B cell (primary cell): ENCODE results near the gene MON2. TPM values are rescaled to one million over a fixed set of nuclear protein-coding genes. Genes with fewer than 3 reads are reported as not detected.
"Not testable (repeated sequence)": the region's sequence is repeated elsewhere in the genome, so short reads cannot be mapped to it uniquely, and the experiment has no call there.

Experiments
- ATAC-seq: fragments of 200-7000 bp; cut with Tn5 transposase; one replicate; pipeline ENCODE4 v1.10.0; 2021; ENCODE audit warnings: low read depth, mild to moderate bottlenecking, moderate number of reproducible peaks, moderate library complexity
- CTCF ChIA-PET: fragments of 350-600 bp; sonication (Branson Sonifier 250); formaldehyde crosslinking; loops from one replicate; lab custom pipeline; 2021; ENCODE audit warnings: antibody characterized with exemption, inconsistent platforms; lab: Charles Lee
- POLR2A ChIA-PET: fragments of 350-600 bp; sonication (Branson Sonifier 250); formaldehyde crosslinking; loops from one replicate; lab custom pipeline; 2021; ENCODE audit warnings: antibody characterized with exemption; lab: Charles Lee
- DNase-seq: peaks from one replicate; pipeline ENCODE4 v3.0.0; 2013
- H2AFZ ChIP-seq: 2 replicates; pipeline ENCODE4 v1.6.1; 2012; ENCODE audit warnings: mild to moderate bottlenecking, low read depth, low read length; ENCODE audit not compliant: insufficient read depth, poor library complexity, severe bottlenecking
- H3K27ac ChIP-seq, 2 donors: 1 replicate in 1 of 2; 2 replicates in 1 of 2; pipeline ENCODE4 v1.5.1; 2012 to 2013; ENCODE audit warnings: low read length in 2 of 2, mild to moderate bottlenecking in 2 of 2, moderate library complexity in 1 of 2
- H3K27me3 ChIP-seq, 4 experiments: fragments of 200-600 bp in 1 of 4; sonication (generic) in 1 of 4; replicated peaks in 1 of 4; 1 replicate in 2 of 4; 2 replicates in 2 of 4; pipeline versions ENCODE4 v1.6.1 to v1.7.0; 2013 to 2016; ENCODE audit warnings: low read length in 3 of 4, mild to moderate bottlenecking in 2 of 4, mixed read lengths in 1 of 4, moderate library complexity in 1 of 4; ENCODE audit not compliant: insufficient read depth in 4 of 4, control insufficient read depth in 3 of 4; ENCODE audit errors: control extremely low read depth in 1 of 4
- H3K36me3 ChIP-seq, 2 experiments: replicated peaks in 1 of 2; 1 replicate in 1 of 2; 2 replicates in 1 of 2; pipeline versions ENCODE4 v1.6.1 to v1.7.1; 2013; ENCODE audit warnings: low read length in 1 of 2; ENCODE audit not compliant: insufficient read depth in 2 of 2, control insufficient read depth in 1 of 2; ENCODE audit errors: control extremely low read depth in 1 of 2, extremely low read depth in 1 of 2
- H3K4me1 ChIP-seq, 2 donors: fragments of 200-600 bp in 1 of 2; sonication (generic) in 1 of 2; 1 replicate in 1 of 2; 2 replicates in 1 of 2; pipeline versions ENCODE4 v1.5.1 to v1.6.1; 2013 to 2017; ENCODE audit warnings: low read length in 2 of 2; ENCODE audit not compliant: control insufficient read depth in 2 of 2, insufficient read depth in 2 of 2
- H3K4me2 ChIP-seq: replicated peaks from 2 replicates; pipeline ENCODE3; 2012; ENCODE audit warnings: mild to moderate bottlenecking, low read depth, low read length; ENCODE audit not compliant: poor library complexity, severe bottlenecking
- H3K4me3 ChIP-seq, 5 experiments: fragments of 200-600 bp in 1 of 5; sonication (generic) in 1 of 5; 1 replicate in 3 of 5; 2 replicates in 2 of 5; pipeline versions ENCODE4 v1.5.1 to v1.7.0; 2011 to 2016; ENCODE audit warnings: low read length in 4 of 5, mild to moderate bottlenecking in 4 of 5, low read depth in 2 of 5, control low read depth in 1 of 5, moderate library complexity in 1 of 5; ENCODE audit not compliant: insufficient read depth in 1 of 5; ENCODE audit errors: control extremely low read depth in 1 of 5, extremely low read depth in 1 of 5
- H3K79me2 ChIP-seq: fragments of 200-600 bp; sonication (generic); one replicate; pipeline ENCODE4 v1.6.0; 2016; ENCODE audit warnings: low read length; ENCODE audit not compliant: control insufficient read depth, insufficient read depth
- H3K9ac ChIP-seq: fragments of 200-600 bp; sonication (generic); 2 replicates; pipeline ENCODE4 v1.6.1; 2017; ENCODE audit warnings: mild to moderate bottlenecking, low read length, moderate library complexity
- H3K9me3 ChIP-seq, 3 donors: one replicate each; pipeline versions ENCODE4 v1.6.1 to v1.7.1; 2013; ENCODE audit warnings: low read length in 2 of 3; ENCODE audit not compliant: control insufficient read depth in 2 of 3, insufficient read depth in 1 of 3; ENCODE audit errors: control extremely low read depth in 1 of 3
- H4K20me1 ChIP-seq: 2 replicates; pipeline ENCODE4 v1.6.0; 2012; ENCODE audit warnings: mild to moderate bottlenecking, low read length; ENCODE audit not compliant: insufficient read depth, control insufficient read depth, poor library complexity, severe bottlenecking
- H3K27ac Mint-ChIP-seq: one replicate; pipeline ENCODE4 v1.8.0; 2021; ENCODE audit warnings: mixed read lengths
- H3K27me3 Mint-ChIP-seq: one replicate; pipeline ENCODE4 v1.8.0; 2021; ENCODE audit warnings: mixed read lengths
- H3K4me1 Mint-ChIP-seq: one replicate; pipeline ENCODE4 v1.8.0; 2021; ENCODE audit warnings: mixed read lengths
- H3K4me3 Mint-ChIP-seq: one replicate; pipeline ENCODE4 v1.8.0; 2021; ENCODE audit warnings: mixed read lengths
- H3K9me3 Mint-ChIP-seq: one replicate; pipeline ENCODE4 v1.8.0; 2022; ENCODE audit warnings: mixed read lengths; ENCODE audit not compliant: insufficient read depth
- EZH2 ChIP-seq: IDR thresholded peaks from 2 replicates; pipeline ENCODE4 v1.6.1; 2012; ENCODE audit warnings: borderline replicate concordance, low read depth, mild to moderate bottlenecking, moderate library complexity, low read length; ENCODE audit not compliant: insufficient read depth, poor library complexity, severe bottlenecking
- WGBS: methylation state at CpG from one replicate; pipeline ENCODE4 v1.1.5; 2013; ENCODE audit warnings: missing lambda C conversion rate; ENCODE audit not compliant: insufficient coverage; 5-methylcytosine and 5-hydroxymethylcytosine counted together
- intact Hi-C: fragments of 100-400 bp; cut with micrococcal nuclease; formaldehyde crosslinking; loops from one replicate; pipeline ENCODE4 v1.10.0; 2022
- polyA plus RNA-seq: library from polyadenylated mRNA; depleted of rRNA; stranded (reverse); fragments of >200 nt; gene quantifications from 2 replicates; pipeline ENCODE4 v1.2.3, GENCODE V29; 2012
- total RNA-seq, 2 donors: library from RNA; stranded (reverse); fragments of 120-200 nt in 1 of 2; gene quantifications; 1 replicate in 1 of 2; 2 replicates in 1 of 2; pipeline versions ENCODE4 v1.2.3 to v1.2.4, GENCODE V29; 2013 to 2022
- TF ChIP-seq, protein P1 (sequence below): fragments of 200-600 bp; IDR thresholded peaks from one replicate; pipeline ENCODE4 v1.8.0; 2022; ENCODE audit warnings: antibody characterized with exemption, mild to moderate bottlenecking

The MON2 gene
- total and polyA plus RNA-seq, 2 donors (not counting 1 experiment from before 2014, with no cell fraction given): 18.9 to 104 TPM

GRCh38 chr12:62505786-62506185 lies 39.2 kb downstream of the MON2 start:
- Histone ChIP-seq H3K36me3 (peaks cover 0 to 47% of the 10 kb centered on the region in 2 experiments), H3K27me3 (no peaks in the 10 kb centered on the region), H3K27ac (no peak overlapping the region), H4K20me1 (no peaks in the 10 kb centered on the region), H3K4me3 (no peak overlapping the region), H2AFZ (no peak overlapping the region), H3K9me3 (no peaks in the 10 kb centered on the region), H3K4me2 (no peak overlapping the region), H3K4me1 (no peaks in the 10 kb centered on the region), H3K9ac (no peak overlapping the region), H3K79me2 (no peaks in the 10 kb centered on the region)
- DNase-seq: no peak
- ATAC-seq: no peak
- intact Hi-C loops: no loop called here
- TF ChIP-seq EZH2: no peak
- no peak overlapping the region for H3K4me3 Mint-ChIP-seq
- H3K9me3 Mint-ChIP-seq: no peaks in the 10 kb centered on the region
- WGBS: 80% methylated on average over 1 of the region's 3 CpGs
- H3K27ac Mint-ChIP-seq: no peak overlapping the region
- H3K4me1 Mint-ChIP-seq: no peaks in the 10 kb centered on the region
- ChIA-PET CTCF (interaction anchor here (1.3 kb wide), 1 partner anchor 294 kb away, joined by 3 read pairs; no protein-coding TSS in a partner anchor), POLR2A (no interaction called here)
- no peaks in the 10 kb centered on the region for H3K27me3 Mint-ChIP-seq

- Histone ChIP-seq H2AFZ (no peak overlapping the region), H3K27ac (no peak overlapping the region), H3K4me1 (no peaks in the 10 kb centered on the region), H3K4me3 (no peak overlapping the region), H3K36me3 (peaks cover 0 to 20% of the 10 kb centered on the region in 2 experiments), H3K4me2 (no peak overlapping the region), H3K27me3 (no peaks in the 10 kb centered on the region), H3K79me2 (no peaks in the 10 kb centered on the region), H3K9me3 (no peaks in the 10 kb centered on the region), H4K20me1 (no peaks in the 10 kb centered on the region), H3K9ac (no peak overlapping the region)
- no peak overlapping the region for H3K4me3 Mint-ChIP-seq
- TF ChIP-seq, protein P1, sequence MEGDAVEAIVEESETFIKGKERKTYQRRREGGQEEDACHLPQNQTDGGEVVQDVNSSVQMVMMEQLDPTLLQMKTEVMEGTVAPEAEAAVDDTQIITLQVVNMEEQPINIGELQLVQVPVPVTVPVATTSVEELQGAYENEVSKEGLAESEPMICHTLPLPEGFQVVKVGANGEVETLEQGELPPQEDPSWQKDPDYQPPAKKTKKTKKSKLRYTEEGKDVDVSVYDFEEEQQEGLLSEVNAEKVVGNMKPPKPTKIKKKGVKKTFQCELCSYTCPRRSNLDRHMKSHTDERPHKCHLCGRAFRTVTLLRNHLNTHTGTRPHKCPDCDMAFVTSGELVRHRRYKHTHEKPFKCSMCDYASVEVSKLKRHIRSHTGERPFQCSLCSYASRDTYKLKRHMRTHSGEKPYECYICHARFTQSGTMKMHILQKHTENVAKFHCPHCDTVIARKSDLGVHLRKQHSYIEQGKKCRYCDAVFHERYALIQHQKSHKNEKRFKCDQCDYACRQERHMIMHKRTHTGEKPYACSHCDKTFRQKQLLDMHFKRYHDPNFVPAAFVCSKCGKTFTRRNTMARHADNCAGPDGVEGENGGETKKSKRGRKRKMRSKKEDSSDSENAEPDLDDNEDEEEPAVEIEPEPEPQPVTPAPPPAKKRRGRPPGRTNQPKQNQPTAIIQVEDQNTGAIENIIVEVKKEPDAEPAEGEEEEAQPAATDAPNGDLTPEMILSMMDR: no peak
- TF ChIP-seq EZH2: no peak
- ChIA-PET CTCF (no interaction called here), POLR2A (no interaction called here)
- H3K27ac Mint-ChIP-seq: no peak overlapping the region
- no peaks in the 10 kb centered on the region for H3K27me3 Mint-ChIP-seq
- H3K9me3 Mint-ChIP-seq: no peaks in the 10 kb centered on the region
- intact Hi-C loops: no loop called here
- ATAC-seq: no peak
- DNase-seq: no peak
- whole genome bisulfite sequencing: 98% methylated on average over 5 of the region's 5 CpGs
- H3K4me1 Mint-ChIP-seq: no peaks in the 10 kb centered on the region
These were observed 46.3 kb downstream of the MON2 start for GRCh38 chr12:62512901-62513300.

DNA sequence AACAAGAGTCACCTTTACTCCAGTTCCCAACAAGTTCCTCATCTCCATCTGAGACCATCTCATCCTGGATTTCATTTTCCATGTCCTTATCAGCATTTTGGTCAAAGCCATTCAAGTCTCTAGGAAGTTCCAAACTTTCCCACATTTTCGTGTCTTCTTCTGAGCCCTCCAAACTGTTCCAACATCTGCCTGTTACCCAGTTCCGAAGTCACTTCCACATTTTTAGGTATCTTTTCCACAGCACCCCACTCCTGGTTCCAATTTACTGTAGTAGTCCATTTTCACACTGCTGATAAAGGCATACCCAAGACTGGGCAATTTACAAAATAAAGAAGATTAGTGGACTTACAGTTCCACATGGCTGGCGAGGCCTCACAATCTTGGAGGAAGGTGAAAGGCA lies 47.5 kb downstream of the MON2 start:
- not testable (repeated sequence) for H3K27me3 ChIP-seq

More for the DNA sequence above, 47.5 kb downstream of the MON2 start:
- H3K4me3 ChIP-seq, H4K20me1 ChIP-seq, H3K79me2 ChIP-seq, H3K27me3 Mint-ChIP-seq, H3K9me3 ChIP-seq, POLR2A ChIA-PET, ATAC-seq, DNase-seq, intact Hi-C loops, CTCF ChIA-PET, H3K4me1 ChIP-seq, H3K9me3 Mint-ChIP-seq, H3K27ac ChIP-seq, H3K4me2 ChIP-seq, H3K27ac Mint-ChIP-seq, H3K4me1 Mint-ChIP-seq, H3K9ac ChIP-seq, H3K4me3 Mint-ChIP-seq, H2AFZ ChIP-seq: not testable (repeated sequence)
- 94% methylated on average over 2 of the region's 3 CpGs for WGBS
- H3K36me3 ChIP-seq: peaks cover 0 to 16% of the 10 kb centered on the region in 2 experiments
